ENCODE measurements around the gene FOXP1.

DNA sequence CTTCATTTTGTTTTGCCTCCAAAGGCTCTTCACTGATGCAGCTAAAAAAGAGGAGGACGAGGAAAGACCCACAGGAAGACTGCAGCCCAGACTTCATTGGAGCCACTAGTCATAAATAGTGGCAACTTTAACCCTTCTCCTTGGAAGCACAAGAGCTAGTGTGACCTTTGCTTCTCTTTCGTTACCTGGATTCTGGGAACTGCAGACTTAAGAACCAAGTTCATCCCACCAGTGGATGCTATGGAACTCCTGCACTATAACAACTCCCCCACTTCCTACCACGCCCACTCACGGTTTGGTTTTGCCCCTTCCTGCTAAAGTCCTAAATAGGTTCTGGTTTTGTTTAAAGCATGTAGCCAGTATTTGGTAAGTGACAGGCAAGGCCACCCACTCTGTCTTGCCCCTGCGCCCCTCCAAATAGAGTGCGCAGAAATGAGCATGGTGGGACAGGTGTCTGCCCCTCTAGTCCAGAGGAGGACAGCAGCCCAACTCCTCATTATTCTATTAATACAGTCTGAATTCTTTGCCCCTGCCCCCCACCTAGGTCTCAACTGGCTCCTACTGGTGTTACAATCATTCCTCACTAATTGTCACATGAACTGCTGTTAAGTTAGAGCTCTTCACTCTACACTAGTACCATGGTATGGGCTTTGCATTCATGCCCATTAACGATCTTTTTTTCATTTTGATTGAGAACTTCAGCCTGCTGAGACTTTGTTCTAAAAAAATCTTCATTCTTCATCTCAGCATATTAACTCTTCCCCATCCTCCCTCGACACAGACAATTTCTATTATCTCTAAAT, 504.6 kb downstream of the FOXP1 start:
- TF ChIP-seq CTCF (IDR thresholded peaks at IDR 0.05) (no peak), SIN3A (IDR thresholded peaks at IDR 0.05; ENCODE audit: borderline replicate concordance, insufficient read depth, low read depth, low read length) (no peak)

Measured in Panc1 (cell line).